ENCODE results near the gene CDH4.

DNA sequence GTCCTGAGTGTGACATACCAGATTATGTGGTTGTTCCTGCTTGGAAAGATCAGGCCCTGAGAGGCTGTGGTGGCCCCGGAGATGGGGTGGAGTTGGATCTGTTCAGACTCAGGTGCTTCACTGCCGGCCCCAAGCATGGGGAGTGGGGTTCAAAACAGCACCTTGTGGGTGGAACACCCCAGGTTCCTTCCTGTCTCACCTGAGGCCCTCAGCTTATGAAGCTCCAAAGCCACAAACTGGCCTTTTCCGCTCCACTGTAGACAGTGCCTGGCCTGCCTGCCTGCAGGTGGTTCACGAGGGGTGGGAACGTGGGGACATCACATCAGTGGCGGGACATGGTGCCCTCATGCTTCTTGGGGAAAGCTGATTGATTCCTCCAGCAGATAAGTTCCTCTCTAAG lies 667.2 kb downstream of the CDH4 start:
- TF ChIP-seq, protein P1, sequence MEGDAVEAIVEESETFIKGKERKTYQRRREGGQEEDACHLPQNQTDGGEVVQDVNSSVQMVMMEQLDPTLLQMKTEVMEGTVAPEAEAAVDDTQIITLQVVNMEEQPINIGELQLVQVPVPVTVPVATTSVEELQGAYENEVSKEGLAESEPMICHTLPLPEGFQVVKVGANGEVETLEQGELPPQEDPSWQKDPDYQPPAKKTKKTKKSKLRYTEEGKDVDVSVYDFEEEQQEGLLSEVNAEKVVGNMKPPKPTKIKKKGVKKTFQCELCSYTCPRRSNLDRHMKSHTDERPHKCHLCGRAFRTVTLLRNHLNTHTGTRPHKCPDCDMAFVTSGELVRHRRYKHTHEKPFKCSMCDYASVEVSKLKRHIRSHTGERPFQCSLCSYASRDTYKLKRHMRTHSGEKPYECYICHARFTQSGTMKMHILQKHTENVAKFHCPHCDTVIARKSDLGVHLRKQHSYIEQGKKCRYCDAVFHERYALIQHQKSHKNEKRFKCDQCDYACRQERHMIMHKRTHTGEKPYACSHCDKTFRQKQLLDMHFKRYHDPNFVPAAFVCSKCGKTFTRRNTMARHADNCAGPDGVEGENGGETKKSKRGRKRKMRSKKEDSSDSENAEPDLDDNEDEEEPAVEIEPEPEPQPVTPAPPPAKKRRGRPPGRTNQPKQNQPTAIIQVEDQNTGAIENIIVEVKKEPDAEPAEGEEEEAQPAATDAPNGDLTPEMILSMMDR (IDR thresholded peaks at IDR 0.05) = no peak
- no peak for TF ChIP-seq POLR2A (IDR thresholded peaks at IDR 0.05)
